Gastroesophageal sphincter (tissue), 3 donors: Measurements from ENCODE around the gene ZBTB5.

Experiments
- EP300 ChIP-seq: sonication (generic); formaldehyde crosslinking; IDR thresholded peaks from one replicate; pipeline ENCODE4 v1.6.1; 2017; ENCODE audit warnings: antibody characterized with exemption, mild to moderate bottlenecking
- POLR2A ChIP-seq, 2 donors: fragments of 450-650 bp; IDR thresholded peaks; one replicate each; pipeline ENCODE4 v1.6.1; 2017; ENCODE audit warnings: antibody characterized with exemption in 2 of 2, mild to moderate bottlenecking in 2 of 2, moderate library complexity in 1 of 2
- POLR2AphosphoS5 ChIP-seq: sonication (generic); formaldehyde crosslinking; IDR thresholded peaks from one replicate; pipeline ENCODE4 v1.6.1; 2017; ENCODE audit warnings: antibody characterized with exemption
- TF ChIP-seq, protein P1 (sequence below), 4 experiments: fragments of 200-600 bp in 2 of 4; fragments of 450-650 bp in 2 of 4; sonication (generic) in 1 of 4; IDR thresholded peaks; one replicate each; pipeline ENCODE4 v1.5.1; 2017 to 2019; ENCODE audit warnings: antibody characterized with exemption in 4 of 4, mild to moderate bottlenecking in 2 of 4, moderate library complexity in 2 of 4

DNA sequence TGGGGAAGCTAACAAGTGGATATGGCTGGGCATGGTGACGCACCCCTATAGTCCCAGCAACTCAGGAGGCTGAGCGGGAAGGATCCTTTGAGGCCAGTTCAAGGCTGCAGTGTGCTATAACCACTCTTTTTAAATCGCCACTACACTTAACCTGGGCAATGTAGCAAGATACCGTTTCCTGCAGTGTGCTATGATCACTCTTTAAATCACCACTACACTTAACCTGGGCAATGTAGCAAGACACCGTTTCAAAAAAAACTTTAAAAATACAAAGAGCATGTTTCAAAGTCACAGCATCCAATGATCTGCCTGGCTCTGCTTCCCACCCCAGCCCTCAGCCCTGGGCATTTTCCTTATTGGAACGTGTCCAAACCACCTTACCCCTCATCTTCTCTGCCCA lies 28.2 kb downstream of the ZBTB5 start:
- TF ChIP-seq, protein P1, sequence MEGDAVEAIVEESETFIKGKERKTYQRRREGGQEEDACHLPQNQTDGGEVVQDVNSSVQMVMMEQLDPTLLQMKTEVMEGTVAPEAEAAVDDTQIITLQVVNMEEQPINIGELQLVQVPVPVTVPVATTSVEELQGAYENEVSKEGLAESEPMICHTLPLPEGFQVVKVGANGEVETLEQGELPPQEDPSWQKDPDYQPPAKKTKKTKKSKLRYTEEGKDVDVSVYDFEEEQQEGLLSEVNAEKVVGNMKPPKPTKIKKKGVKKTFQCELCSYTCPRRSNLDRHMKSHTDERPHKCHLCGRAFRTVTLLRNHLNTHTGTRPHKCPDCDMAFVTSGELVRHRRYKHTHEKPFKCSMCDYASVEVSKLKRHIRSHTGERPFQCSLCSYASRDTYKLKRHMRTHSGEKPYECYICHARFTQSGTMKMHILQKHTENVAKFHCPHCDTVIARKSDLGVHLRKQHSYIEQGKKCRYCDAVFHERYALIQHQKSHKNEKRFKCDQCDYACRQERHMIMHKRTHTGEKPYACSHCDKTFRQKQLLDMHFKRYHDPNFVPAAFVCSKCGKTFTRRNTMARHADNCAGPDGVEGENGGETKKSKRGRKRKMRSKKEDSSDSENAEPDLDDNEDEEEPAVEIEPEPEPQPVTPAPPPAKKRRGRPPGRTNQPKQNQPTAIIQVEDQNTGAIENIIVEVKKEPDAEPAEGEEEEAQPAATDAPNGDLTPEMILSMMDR (IDR thresholded peaks at IDR 0.05), result no peak
- no peak for TF ChIP-seq POLR2A (IDR thresholded peaks at IDR 0.05)
- no peak for TF ChIP-seq POLR2AphosphoS5
- no peak for TF ChIP-seq EP300
